NT2/D1 (cell line): ENCODE data around the gene TFPI.

Experiments
- SUZ12 ChIP-seq: IDR thresholded peaks from 2 replicates; pipeline ENCODE4 v1.6.1; 2011; ENCODE audit not compliant: insufficient read length, insufficient read depth; ENCODE audit errors: extremely low read depth
- YY1 ChIP-seq: IDR thresholded peaks from 2 replicates; pipeline ENCODE4 v1.6.1; 2011; ENCODE audit not compliant: insufficient read length, insufficient read depth

GRCh38 chr2:187546762-187547333 lies 7.4 kb downstream of the TFPI start:
- TF ChIP-seq YY1 (no peak), SUZ12 (no peak)
